Activated T-cell treated with anti-CD3 and anti-CD28 coated beads for 24 hours (primary cell): Measurements from ENCODE around the gene ALB.

ENCODE experiments used
- DNase-seq: peaks from one replicate; pipeline ENCODE4 v3.0.0-alpha.2; 2020; ENCODE audit warnings: low read depth

Gene ALB

GRCh38 chr4:73409012-73409862, 5.2 kb downstream of the ALB start:
- DNase-seq, result no peak

GRCh38 chr4:73409978-73410548, 6.0 kb downstream of the ALB start:
- no peak for DNase-seq

GRCh38 chr4:73410916-73411730, 7.0 kb downstream of the ALB start:
- DNase-seq, result no peak

GRCh38 chr4:73411731-73412414, 7.8 kb downstream of the ALB start:
- DNase-seq, result no peak

GRCh38 chr4:73413294-73413755, 9.2 kb downstream of the ALB start:
- DNase-seq, result no peak

GRCh38 chr4:73414936-73415271, 10.8 kb downstream of the ALB start:
- no peak for DNase-seq

GRCh38 chr4:73415807-73416238, 11.7 kb downstream of the ALB start:
- no peak for DNase-seq

- no peak for DNase-seq
Measured at GRCh38 chr4:73416423-73417087, 12.5 kb downstream of the ALB start.

- DNase-seq, result no peak
Measured at GRCh38 chr4:73417342-73417741, 13.3 kb downstream of the ALB start.

GRCh38 chr4:73417973-73418372, 13.9 kb downstream of the ALB start:
- no peak for DNase-seq

- no peak for DNase-seq
Measured at GRCh38 chr4:73418677-73419076, 14.6 kb downstream of the ALB start.

- no peak for DNase-seq
Measured at GRCh38 chr4:73419106-73420038, 15.3 kb downstream of the ALB start.

- DNase-seq, result no peak
Measured at GRCh38 chr4:73420615-73421014, 16.5 kb downstream of the ALB start.

GRCh38 chr4:73421708-73422457, 17.8 kb downstream of the ALB start:
- no peak for DNase-seq

GRCh38 chr4:73422458-73422752, 18.3 kb downstream of the ALB start:
- DNase-seq, result no peak

GRCh38 chr4:73423184-73423583, 19.1 kb downstream of the ALB start:
- no peak for DNase-seq

- no peak for DNase-seq
Measured at GRCh38 chr4:73426666-73427065, 22.6 kb downstream of the ALB start.

- DNase-seq, result no peak
Measured at GRCh38 chr4:73429118-73429517, 25.0 kb downstream of the ALB start.

GRCh38 chr4:73429826-73430587, 25.9 kb downstream of the ALB start:
- DNase-seq, result no peak
